GM19395 (cell line): ENCODE data around the gene ZW10.
"Not testable (repeated sequence)": the region's sequence is repeated elsewhere in the genome, so short reads cannot be mapped to it uniquely, and the experiment has no call there.

Experiments used
- ATAC-seq: cut with Tn5 transposase; IDR thresholded peaks from one replicate; pipeline ENCODE4 v1.9.1; 2021; ENCODE audit warnings: mild to moderate bottlenecking, moderate library complexity; ENCODE audit not compliant: unreplicated experiment

Gene ZW10

GRCh38 chr11:113705871-113706655, 67.4 kb downstream of the ZW10 start, which contains the start of gene TMPRSS5:
Gene TMPRSS5 (minus strand): TSS chr11:113706308. CDS start chr11:113706224, 84 bp downstream.
- ATAC-seq = no peak

GRCh38 chr11:113703551-113703950, 69.9 kb downstream of the ZW10 start:
- not testable (repeated sequence) for ATAC-seq

- ATAC-seq = no peak
Measured at GRCh38 chr11:113701491-113701890, 72.0 kb downstream of the ZW10 start.

- ATAC-seq = no peak
Measured at GRCh38 chr11:113698515-113698914, 75.0 kb downstream of the ZW10 start.

- ATAC-seq = no peak
Measured at GRCh38 chr11:113697756-113698407, 75.6 kb downstream of the ZW10 start.

- no peak for ATAC-seq
Measured at GRCh38 chr11:113697111-113697510, 76.4 kb downstream of the ZW10 start.

- no peak for ATAC-seq
Measured at GRCh38 chr11:113695207-113695606, 78.3 kb downstream of the ZW10 start.

GRCh38 chr11:113694390-113694789, 79.1 kb downstream of the ZW10 start:
- no peak for ATAC-seq

- ATAC-seq = no peak
Measured at GRCh38 chr11:113693030-113693429, 80.5 kb downstream of the ZW10 start.

GRCh38 chr11:113690619-113691569, 82.6 kb downstream of the ZW10 start:
- ATAC-seq = no peak

- no peak for ATAC-seq
Measured at GRCh38 chr11:113689768-113690618, 83.5 kb downstream of the ZW10 start.

- ATAC-seq = peak; percentile 55
Measured at GRCh38 chr11:113685654-113686359, 87.7 kb downstream of the ZW10 start.

- no peak for ATAC-seq
Measured at GRCh38 chr11:113684496-113684895, 89.0 kb downstream of the ZW10 start.

GRCh38 chr11:113683481-113684046, 89.9 kb downstream of the ZW10 start:
- no peak for ATAC-seq
